Activated CD4-positive, alpha-beta T cell treated with anti-CD3 and anti-CD28 coated beads, Interleukin-2, amount 50 U/mL, for 24 hours (primary cell): ENCODE measurements around the gene HDAC6.
"Not testable (repeated sequence)": the region's sequence is repeated elsewhere in the genome, so short reads cannot be mapped to it uniquely, and the experiment has no call there.

Experiments
- DNase-seq, 2 donors: peaks; one replicate each; pipeline ENCODE4 v3.0.0-alpha.2; 2020; ENCODE audit warnings: low read depth in 1 of 2, low spot score in 1 of 2

Gene HDAC6

DNA sequence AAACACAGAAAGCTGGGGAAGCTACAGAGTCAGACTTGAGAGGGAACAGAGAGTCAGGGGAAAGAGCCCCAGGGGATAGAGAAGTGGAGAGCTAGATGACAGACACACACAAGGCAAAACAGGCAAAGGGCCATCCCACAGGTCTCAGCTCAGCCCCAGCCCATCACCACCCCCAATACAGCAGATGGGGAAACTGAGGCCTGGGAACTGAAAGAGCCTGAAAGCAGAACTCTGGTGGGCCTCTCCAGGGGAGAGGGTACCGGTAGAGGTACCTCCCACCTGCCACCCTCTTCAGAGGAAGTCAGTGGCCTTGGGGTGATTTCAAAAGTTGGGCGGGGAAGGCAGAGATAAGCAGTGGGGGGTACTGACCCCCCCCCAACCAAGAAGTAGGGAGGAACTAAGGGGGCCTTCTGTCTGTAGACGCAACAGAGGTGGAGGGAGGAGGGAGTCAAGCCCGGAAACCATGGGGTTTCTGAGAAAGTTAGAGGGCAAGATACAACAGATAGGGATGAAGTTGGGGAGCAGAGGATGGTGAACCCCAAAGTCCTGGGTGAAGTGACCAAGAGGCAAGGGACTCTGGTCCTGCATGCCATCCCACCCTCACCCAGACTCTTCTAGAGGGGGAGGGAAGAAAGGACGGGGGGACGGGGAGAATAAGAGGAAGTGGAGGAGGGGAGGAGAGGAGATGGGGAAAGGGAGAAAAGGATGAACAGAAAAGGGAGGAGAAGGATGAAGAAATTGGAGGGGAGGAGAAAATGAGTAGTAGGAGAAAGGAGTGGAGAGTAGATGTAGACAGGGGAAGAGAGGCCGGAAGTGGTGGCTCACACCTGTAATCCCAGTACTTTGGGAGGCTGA lies 12.3 kb upstream of the HDAC6 start:
- no peak for DNase-seq

DNA sequence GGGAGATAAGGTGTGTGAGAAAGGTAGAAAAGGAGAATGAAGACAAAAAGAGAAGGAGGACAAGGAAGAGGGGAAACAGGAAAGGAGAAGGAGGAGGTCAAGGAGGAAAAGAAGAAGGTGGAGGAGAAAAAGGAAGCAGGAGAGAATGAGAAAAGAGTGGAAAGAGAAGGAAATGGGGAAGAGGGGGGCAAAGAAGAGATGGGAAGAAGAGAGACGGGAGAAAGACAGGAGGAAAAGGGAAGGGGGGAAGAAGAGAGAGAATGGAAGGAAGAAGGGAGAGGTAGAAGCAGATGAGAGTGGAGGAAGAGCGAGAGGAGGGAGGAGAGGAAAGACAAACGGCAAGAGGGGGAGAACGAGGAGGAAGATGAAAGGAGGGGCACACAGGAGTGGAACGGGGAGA lies 11.4 kb upstream of the HDAC6 start:
- DNase-seq = no peak

DNA sequence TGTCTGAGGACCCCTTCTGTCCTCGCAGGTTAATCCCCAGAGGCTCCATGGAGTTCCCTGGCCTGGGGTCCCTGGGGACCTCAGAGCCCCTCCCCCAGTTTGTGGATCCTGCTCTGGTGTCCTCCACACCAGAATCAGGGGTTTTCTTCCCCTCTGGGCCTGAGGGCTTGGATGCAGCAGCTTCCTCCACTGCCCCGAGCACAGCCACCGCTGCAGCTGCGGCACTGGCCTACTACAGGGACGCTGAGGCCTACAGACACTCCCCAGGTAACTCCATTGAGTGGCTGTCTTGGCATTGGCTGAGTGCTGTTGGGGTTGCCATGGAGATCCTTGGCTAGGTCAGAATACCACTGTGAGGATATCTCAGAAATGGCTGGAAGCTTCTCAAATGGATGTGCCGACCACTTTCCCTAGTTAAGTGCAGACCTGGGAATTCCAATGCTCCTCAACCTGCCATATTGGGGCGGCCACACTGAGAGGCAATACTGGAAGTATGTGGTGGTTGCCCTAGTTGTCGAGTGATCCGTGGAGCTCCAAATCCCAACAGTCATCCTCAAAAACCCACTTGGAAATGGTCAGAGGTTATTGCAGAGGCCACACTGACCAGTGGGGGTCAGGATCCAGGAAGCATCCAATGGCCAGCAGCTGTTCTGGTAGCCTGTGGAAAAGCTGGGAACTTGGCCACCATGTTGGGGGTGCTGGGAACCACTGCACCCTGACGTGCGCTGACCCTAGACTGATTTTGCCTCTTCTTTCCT lies 10.6 kb upstream of the HDAC6 start:
- no peak for DNase-seq

DNA sequence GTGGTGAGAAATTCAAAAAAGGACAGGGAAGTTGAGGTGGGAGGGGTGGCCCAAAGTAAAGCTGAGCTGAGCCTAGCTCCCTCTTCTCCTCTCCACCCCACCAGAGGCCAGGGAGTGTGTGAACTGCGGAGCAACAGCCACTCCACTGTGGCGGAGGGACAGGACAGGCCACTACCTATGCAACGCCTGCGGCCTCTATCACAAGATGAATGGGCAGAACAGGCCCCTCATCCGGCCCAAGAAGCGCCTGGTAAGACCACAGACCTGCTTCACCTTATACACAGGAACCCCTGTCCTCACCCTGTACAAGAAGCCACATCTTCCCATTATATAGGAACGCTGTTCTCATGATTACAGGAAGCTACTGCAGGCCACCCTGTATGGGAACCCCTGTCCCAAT lies 9.6 kb upstream of the HDAC6 start:
- no peak for DNase-seq

DNA sequence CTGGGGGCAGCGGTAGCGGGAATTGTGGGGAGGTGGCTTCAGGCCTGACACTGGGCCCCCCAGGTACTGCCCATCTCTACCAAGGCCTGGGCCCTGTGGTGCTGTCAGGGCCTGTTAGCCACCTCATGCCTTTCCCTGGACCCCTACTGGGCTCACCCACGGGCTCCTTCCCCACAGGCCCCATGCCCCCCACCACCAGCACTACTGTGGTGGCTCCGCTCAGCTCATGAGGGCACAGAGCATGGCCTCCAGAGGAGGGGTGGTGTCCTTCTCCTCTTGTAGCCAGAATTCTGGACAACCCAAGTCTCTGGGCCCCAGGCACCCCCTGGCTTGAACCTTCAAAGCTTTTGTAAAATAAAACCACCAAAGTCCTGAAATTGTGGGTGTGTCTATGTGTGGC lies 7.9 kb upstream of the HDAC6 start:
- DNase-seq = no peak

DNA sequence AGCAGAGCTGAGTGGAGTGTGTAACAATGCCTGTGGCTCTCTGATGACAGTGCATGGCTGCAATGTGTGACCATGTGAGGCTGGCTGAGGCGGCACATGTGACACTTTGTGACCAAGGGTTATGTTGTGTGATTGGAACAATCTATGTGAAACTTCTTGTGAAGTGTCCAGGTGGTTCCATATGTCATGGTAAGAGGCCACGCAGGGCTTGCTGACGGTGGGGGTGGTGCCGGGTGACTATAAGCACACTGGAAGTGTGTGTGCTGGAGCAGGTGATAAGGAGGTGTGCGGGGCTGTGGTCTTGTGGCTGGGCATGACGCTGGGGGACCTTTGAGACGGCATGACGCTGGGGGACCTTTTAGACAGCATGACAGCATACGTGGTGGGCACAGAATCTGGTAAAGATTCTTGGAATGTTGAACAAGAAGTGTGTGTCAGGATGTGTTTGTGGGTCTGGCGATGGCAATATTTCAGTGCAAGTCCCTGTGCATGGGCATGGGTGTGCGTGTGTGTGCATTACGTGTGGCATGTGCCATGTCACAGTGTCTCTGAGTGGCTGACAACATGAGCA lies 7.4 kb upstream of the HDAC6 start:
- no peak for DNase-seq

DNA sequence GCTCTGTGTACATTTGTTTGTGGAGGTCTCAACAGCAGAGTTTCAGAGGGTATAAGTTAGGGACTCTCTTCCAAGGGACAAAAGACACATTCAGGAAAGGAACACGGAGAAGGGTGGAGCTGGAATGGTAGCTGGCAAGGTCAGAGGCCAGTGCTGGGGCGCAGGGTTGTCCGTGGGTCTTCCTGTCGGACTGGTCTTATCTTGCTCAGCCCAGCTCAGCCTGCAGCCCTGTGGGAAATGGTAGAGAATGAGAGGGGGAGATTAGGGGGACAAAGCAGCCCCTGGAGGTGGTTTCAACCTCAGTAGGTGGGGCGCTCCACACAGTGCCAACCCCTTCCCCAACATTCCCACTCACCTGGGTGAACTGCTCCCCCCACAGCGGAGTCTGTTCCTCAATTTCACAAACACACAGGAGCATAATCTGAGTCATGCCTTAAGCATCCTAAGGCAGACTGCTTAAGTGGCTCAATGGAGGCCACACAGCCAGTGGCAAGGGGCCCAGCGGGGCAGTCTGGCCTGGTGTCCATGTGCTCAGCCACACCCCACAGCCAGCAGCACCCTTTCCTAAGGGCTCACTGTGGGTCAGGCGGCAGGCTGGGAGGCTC lies 6.9 kb upstream of the HDAC6 start:
- DNase-seq = no peak

DNA sequence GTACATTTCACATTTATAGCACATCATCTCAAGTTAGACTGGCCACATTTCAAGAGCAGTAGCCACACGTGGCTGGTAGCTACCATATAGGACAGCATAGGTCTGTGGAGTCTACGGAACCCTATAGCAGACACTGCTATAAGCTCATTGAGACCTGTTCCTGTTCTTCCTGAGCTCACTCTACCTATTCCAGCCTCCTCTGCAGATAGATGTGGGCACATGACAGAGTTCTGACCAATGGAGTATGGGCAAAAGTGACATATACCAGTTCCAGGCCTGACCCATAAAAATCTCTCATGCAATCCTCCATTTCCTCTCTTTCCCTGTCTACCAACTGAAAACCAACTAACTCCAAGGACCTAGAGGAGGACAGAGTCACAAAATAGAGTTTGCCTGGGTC lies 3.5 kb upstream of the HDAC6 start:
- no peak for DNase-seq

DNA sequence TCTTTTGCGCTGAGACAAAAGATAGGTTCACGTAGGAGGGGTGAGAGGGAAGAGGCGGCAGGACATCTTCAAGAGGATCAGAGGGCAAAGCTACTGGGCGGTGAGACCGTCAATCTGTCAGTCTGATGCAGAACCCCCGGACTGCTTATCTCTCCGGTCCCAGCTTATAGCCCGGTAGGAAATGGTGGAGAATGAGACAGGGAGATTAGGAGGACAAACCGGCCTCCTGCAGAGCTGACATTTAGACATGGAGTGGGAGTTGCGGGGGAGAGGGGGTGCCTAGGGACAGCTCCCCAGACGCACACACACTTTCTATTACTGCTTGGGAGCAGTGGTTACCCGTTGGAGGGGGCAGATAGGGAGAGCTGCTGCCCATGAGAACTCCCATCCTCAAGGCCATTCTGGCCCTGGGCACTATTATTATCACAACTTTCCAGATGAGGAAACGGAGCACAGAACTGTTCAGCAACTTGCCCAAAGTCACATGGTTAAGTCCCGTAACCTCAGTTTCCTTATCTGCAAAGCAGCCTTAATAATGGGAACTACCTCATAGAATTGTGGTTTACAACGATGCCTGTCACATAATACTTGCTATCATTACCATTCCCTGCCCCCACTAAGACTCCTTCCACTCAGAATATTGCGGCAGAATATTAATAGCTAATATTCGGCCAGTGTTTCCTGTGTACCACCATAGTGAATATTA lies 1.1 kb upstream of the HDAC6 start:
- no peak for DNase-seq

DNA sequence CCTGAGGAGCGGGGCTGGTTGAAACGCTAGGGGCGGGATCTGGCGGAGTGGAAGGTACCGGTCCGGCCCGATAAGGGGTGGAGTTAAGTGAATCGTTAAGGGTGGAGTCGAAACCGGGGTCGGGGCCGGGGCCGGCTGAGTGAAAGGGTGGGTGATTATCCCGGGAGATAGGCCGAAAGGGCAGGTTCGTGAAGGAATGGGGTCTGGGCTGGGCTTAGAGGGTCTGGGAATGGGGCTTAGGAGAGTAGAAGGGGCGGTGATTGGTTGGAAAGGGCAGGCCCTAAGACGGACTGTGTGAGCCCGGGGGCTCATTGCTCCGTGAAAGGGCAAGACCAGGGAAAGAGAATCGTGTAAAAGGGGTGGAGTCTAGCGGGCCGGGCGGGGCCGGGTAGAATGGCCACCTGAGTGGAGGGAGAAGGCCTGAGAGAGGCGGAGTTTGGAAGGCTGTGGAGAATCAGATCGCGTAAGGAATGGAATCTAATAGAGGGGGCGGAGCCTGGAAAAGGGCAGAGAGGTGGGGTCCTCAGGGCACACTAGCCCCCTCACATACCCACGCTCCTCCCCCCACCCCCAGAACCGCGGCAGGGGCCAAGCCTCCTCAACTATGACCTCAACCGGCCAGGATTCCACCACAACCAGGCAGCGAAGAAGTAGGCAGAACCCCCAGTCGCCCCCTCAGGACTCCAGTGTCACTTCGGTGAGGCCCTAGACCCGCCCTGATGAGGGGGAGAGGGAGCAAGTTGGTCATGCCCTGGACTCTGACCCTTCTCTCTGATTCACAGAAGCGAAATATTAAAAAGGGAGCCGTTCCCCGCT lies 430 bp downstream of the HDAC6 start:
- DNase-seq = peak in 1 of 2 donors; percentile 43

DNA sequence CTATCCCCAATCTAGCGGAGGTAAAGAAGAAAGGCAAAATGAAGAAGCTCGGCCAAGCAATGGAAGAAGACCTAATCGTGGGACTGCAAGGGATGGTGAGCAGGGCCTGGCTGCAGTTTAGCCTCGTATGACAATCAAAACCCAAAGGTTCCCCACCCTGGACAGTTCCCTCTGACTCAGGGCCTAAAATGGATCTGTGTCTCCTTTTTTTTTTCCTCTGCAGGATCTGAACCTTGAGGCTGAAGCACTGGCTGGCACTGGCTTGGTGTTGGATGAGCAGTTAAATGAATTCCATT lies 986 bp downstream of the HDAC6 start:
- DNase-seq = no peak

DNA sequence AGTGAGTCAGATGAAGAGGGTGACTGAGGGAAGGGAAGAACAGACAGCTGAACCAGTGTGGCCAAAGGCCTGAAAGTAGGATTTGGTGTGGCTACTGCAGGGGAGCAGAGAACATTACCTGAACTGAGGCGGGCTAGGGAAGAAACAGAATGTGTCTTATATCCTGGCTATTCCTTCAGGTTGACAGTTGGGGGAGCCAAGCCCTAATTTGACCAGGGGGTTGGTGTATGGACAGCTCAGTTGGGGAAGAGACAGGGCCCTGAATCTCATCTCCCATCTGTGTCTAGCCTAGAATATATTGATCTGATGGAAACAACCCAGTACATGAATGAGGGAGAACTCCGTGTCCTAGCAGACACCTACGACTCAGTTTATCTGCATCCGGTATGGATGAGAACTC lies 4.2 kb downstream of the HDAC6 start:
- DNase-seq = no peak

DNA sequence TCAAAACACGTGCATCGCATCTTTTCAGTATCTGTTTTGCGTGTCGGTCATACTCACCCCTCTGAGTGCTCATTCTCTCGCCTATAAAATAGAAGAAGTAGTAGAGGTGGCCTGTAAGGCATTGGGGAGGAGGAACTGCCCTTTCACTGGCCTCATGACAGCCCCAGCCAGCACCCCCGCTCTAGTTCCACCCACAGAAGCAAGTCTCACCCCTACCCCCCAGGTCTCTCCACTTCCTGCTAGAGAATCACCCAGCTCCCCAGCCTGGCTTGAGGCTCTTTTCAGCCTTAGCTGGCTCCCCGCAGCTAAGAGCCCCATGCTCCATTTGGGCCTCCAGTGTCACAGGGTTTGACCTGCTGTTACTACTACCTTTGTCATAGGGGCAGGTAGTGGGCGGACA lies 11.8 kb downstream of the HDAC6 start:
- DNase-seq = no peak

DNA sequence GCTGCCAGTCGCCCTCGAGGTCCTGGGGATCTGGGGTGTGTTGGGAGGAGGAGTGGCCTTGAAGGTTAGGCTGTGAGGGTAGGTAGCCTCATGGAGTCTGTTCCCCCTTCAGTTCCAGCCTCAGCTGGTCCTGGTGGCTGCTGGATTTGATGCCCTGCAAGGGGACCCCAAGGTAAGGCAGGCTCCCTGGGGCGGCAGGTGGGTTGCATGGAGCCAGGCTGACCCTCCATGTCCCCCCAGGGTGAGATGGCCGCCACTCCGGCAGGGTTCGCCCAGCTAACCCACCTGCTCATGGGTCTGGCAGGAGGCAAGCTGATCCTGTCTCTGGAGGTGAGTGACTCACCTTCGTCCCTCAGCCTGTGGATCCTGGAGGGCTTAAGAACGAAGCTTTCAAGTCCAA lies 12.9 kb downstream of the HDAC6 start:
- DNase-seq = no peak

DNA sequence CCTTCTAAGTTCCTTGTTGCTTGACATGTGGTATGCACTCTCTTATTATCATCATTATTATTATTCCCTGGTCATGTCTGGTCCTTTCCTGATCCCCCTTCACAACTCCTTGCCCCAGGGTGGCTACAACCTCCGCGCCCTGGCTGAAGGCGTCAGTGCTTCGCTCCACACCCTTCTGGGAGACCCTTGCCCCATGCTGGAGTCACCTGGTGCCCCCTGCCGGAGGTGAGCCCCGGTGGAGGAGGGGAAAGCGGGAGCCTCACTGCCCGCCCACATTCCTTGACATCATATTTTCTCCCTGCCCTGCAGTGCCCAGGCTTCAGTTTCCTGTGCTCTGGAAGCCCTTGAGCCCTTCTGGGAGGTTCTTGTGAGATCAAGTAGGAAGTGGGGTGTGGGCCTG lies 13.4 kb downstream of the HDAC6 start:
- DNase-seq = no peak

DNA sequence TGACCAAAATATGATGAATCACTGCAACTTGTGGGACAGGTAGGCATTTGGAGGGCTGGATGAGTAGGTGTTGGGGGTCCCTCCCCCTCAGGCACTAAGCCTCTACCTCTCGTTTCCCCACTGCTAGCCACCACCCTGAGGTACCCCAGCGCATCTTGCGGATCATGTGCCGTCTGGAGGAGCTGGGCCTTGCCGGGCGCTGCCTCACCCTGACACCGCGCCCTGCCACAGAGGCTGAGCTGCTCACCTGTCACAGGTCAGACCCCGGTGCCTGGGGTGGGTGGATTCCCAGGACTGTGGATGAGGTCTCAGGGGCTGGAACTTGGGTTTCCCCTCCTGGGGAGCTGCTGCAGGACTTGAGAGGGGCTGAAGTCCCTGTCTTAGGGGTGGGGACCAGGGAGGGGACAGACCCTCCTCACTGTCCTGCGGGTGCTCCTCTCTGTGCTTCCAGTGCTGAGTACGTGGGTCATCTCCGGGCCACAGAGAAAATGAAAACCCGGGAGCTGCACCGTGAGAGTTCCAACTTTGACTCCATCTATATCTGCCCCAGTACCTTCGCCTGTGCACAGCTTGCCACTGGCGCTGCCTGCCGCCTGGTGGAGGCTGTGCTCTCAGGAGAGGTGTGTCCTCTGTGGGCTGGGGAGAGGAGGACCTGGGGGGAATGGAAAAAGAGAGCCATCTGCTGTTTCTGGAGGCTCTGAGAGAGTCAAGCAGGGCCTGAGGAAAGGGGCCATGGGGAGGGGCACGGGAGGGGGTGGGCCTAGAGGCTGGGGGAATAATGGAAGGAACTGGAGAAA lies 14.3 kb downstream of the HDAC6 start:
- DNase-seq = no peak

DNA sequence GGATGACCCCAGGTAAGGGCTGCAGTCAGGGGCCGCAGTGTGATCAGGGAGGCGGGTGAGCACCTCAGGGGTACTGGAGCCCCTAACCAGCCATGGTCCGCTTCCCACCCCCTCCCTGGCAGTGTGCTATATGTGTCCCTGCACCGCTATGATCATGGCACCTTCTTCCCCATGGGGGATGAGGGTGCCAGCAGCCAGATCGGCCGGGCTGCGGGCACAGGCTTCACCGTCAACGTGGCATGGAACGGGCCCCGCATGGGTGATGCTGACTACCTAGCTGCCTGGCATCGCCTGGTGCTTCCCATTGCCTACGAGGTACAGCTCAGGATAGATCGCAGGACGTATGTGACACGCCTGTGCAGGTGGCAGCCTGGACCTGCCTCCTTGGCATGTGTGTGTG lies 16.2 kb downstream of the HDAC6 start:
- DNase-seq = no peak

DNA sequence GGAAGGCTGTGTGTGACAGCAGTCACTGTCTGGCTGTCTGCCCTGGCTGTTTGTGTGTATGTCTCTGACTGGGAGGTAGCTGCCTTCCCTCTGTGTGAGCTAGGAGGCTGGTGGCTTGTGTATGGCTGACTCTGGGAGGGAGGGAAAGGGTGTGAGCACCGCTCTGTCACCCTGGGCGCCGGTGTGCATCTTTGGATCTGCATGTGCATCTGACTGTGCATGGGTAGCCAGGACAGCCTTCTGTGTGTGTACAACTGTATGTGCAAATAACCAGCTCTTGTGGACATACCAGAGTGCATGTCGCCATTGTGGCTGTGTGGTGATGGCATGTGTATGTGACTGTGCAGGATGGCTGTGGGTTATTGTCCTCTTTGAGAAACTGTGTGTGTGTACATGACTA lies 17.0 kb downstream of the HDAC6 start:
- no peak for DNase-seq

DNA sequence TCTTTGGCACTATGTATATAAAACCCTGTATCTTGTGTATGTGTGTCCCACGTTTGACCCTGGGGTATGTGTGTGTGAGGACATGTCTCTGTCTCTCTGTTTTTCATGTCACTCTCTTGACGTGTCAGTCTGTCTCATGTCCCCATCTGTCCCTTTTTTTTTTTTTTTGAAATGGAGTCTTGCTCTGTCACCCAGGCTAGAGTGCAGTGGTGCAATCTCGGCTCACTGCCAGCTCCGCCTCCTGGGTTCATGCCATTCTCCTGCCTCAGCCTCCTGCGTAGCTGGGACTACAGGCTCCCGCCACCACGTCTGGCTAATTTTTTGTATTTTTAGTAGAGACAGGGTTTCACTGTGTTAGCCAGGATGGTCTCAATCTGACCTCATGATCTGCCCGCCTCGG lies 17.5 kb downstream of the HDAC6 start:
- not testable (repeated sequence) for DNase-seq

DNA sequence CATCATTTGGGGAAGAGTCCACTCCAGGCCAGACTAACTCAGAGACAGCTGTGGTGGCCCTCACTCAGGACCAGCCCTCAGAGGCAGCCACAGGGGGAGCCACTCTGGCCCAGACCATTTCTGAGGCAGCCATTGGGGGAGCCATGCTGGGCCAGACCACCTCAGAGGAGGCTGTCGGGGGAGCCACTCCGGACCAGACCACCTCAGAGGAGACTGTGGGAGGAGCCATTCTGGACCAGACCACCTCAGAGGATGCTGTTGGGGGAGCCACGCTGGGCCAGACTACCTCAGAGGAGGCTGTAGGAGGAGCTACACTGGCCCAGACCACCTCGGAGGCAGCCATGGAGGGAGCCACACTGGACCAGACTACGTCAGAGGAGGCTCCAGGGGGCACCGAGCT lies 21.2 kb downstream of the HDAC6 start:
- DNase-seq = no peak
